K562 (cell line): ENCODE measurements around the gene SLC39A5. TPM values are rescaled to one million over a fixed set of nuclear protein-coding genes. Genes with fewer than 3 reads are reported as not detected.

Experiments
- ADNP ChIP-seq: fragments of 200-800 bp; sonication (Bioruptor generic); IDR thresholded peaks from 2 replicates; pipeline ENCODE4 v1.6.1; 2016; ENCODE audit warnings: missing genetic modification characterization, missing compliant biosample characterization
- ATF7 ChIP-seq: fragments of 450-650 bp; IDR thresholded peaks from 2 replicates; pipeline ENCODE4 v1.7.1; 2014; ENCODE audit warnings: mild to moderate bottlenecking, moderate library complexity
- BRD4 ChIP-seq: fragments of 200-600 bp; sonication (generic); IDR thresholded peaks from 2 replicates; pipeline ENCODE4 v1.6.1; 2017; ENCODE audit warnings: inconsistent platforms
- CREBBP ChIP-seq: IDR thresholded peaks from one replicate; pipeline ENCODE4 v1.6.1; 2012; ENCODE audit warnings: low read depth, mild to moderate bottlenecking, control low read depth, inconsistent platforms, low read length
- FOXO4 ChIP-seq: fragments of 450-650 bp; formaldehyde crosslinking; IDR thresholded peaks from 2 replicates; pipeline ENCODE4 v1.4.0; 2020; ENCODE audit warnings: mild to moderate bottlenecking, moderate library complexity
- GABPA ChIP-seq: fragments of 200-800 bp; sonication (Bioruptor generic); conservative IDR thresholded peaks from 2 replicates; pipeline ENCODE4 v1.6.1; 2016; ENCODE audit warnings: low read depth, missing genetic modification characterization, missing compliant biosample characterization
- GTF2F1 ChIP-seq: IDR thresholded peaks from 2 replicates; pipeline ENCODE4 v1.6.1; 2011; ENCODE audit warnings: low read depth, low read length, improper control_type of control experiment
- HNRNPH1 ChIP-seq: fragments of 200-400 bp; formaldehyde crosslinking; optimal IDR thresholded peaks from 2 replicates; pipeline ENCODE3; 2017; ENCODE audit warnings: low read depth, mild to moderate bottlenecking, low read length, moderate library complexity
- KLF1 ChIP-seq: fragments of 450-650 bp; IDR thresholded peaks from 2 replicates; pipeline ENCODE4 v1.6.1; 2016; ENCODE audit warnings: missing genetic modification characterization, missing compliant biosample characterization
- MXI1 ChIP-seq: IDR thresholded peaks from 2 replicates; pipeline ENCODE4 v1.6.1; 2011; ENCODE audit warnings: low read depth, mild to moderate bottlenecking, improper control_type of control experiment, low read length
- SREBF1 ChIP-seq: fragments of 150-350 bp; IDR thresholded peaks from 2 replicates; pipeline ENCODE4 v1.6.1; 2014; ENCODE audit warnings: antibody characterized with exemption, low read depth, low read length, borderline replicate concordance
- SRF ChIP-seq, 2 experiments: fragments of 250-450, 450-650 bp in 1 of 2; sonication (Bioruptor Pico) in 1 of 2; sonication (generic) in 1 of 2; formaldehyde crosslinking; IDR thresholded peaks; 2 replicates each; pipeline versions ENCODE4 v1.5.0 to v1.5.1; 2020 to 2022; ENCODE audit warnings: mild to moderate bottlenecking in 1 of 2, missing genetic modification reagents in 1 of 2
- ZBTB2 ChIP-seq: fragments of 450-650 bp; IDR thresholded peaks from 2 replicates; pipeline ENCODE4 v1.6.1; 2016; ENCODE audit warnings: antibody characterized with exemption
- ZNF431 ChIP-seq: sonication (generic); formaldehyde crosslinking; IDR thresholded peaks from 2 replicates; pipeline ENCODE4 v1.8.0; 2022; ENCODE audit warnings: mild to moderate bottlenecking, missing genetic modification reagents
- ZNF668 ChIP-seq: fragments of 250-450 bp; sonication (Bioruptor Pico); IDR thresholded peaks from 2 replicates; pipeline ENCODE4 v1.8.0; 2022; ENCODE audit warnings: mild to moderate bottlenecking, inconsistent platforms
- ZNF740 ChIP-seq, 3 experiments: fragments of 200-800 bp in 1 of 3; sonication (Bioruptor generic) in 1 of 3; sonication (generic) in 1 of 3; formaldehyde crosslinking in 1 of 3; IDR thresholded peaks; 2 replicates each; pipeline versions ENCODE4 v1.6.1 to v1.8.0; 2016 to 2022; ENCODE audit warnings: mild to moderate bottlenecking in 2 of 3, missing compliant biosample characterization in 2 of 3, missing genetic modification characterization in 2 of 3, missing genetic modification reagents in 1 of 3
- ZNF766 ChIP-seq: fragments of 200-800 bp; sonication (Bioruptor generic); conservative IDR thresholded peaks from 2 replicates; pipeline ENCODE4 v1.6.1; 2016; ENCODE audit warnings: missing genetic modification characterization, missing compliant biosample characterization
- polyA plus RNA-seq, 8 experiments: library from polyadenylated mRNA; depleted of rRNA in 4 of 8; stranded (reverse) in 5 of 8; unstranded in 3 of 8; fragments of >200 nt; fragmentation: Nextera tagmentation in 2 of 8; fragmentation: Illumina TruSeq in 1 of 8; extraction: Ambion mirVana in 2 of 8; extraction: Trizol in 1 of 8; gene quantifications; 2 replicates each; pipeline versions ENCODE4 v1.2.1 to v1.2.3, GENCODE V29; 2011 to 2014; ENCODE audit warnings: inconsistent platforms in 1 of 8, missing spikeins in 1 of 8
- total RNA-seq, 7 experiments: library from RNA; depleted of rRNA in 6 of 7; stranded (reverse); fragments of >200 nt in 6 of 7; fragmentation: Illumina TruSeq in 2 of 7; extraction: Trizol in 2 of 7; gene quantifications; 2 replicates each; pipeline versions ENCODE4 v1.2.1 to v1.2.3, GENCODE V29; 2011 to 2021; ENCODE audit warnings: low replicate concordance in 1 of 7
- TF ChIP-seq, protein P1 (sequence below): IDR thresholded peaks from 2 replicates; pipeline ENCODE4 v1.6.1; 2014; ENCODE audit warnings: antibody characterized with exemption
- TF ChIP-seq, protein P2 (sequence below): fragments of 450-650 bp; IDR thresholded peaks from 2 replicates; pipeline ENCODE4 v1.6.1; 2016; ENCODE audit warnings: borderline replicate concordance

Gene SLC39A5
- total and polyA plus RNA-seq, 9 of the 15 experiments (the other 6 are each of a cell fraction or from before 2014, with no cell fraction given) = 0.08 to 0.10 TPM; not detected in 7

DNA sequence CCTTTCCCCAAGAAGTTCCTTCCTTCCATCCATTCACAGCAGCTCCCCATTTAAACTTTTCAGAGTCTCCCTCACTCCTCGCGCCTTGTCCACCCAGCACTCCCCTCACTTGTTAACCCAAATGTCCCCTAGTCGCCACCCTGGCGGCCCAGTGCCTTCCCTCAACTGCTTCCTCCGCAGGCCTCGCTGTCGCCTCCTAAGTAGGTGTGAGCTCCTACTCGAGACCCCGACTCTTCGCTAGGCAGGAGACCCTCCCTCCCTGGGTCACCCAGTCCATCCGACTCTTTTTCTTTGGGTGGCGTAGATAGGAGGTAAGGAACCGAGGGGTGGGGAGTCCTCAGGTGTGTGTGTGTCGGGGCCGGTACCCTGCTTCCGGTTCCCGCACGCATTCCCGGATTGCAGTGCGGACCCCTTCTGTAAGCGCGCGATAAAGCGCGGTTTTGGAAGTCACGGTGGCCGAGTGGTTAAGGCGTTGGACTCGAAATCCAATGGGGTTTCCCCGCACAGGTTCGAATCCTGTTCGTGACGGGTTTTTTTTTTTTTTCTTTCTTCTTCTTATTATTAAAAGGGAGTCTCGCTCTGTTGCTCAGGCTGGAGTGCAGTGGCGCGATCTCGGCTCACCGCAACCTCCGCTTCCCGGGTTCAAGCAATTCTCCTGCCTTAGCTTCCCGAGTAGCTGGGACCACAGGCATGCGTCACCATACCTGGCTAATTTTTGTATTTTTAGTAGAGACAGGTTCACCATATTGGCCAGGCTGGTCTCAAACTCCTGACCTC lies 39.7 kb upstream of the SLC39A5 start (continued):
- TF ChIP-seq ZNF740 (CRISPR knock-in tag; IDR thresholded peaks at IDR 0.05) = 0 out of 2 replicates have a peak, but pooled peaks have one; percentile 36
- TF ChIP-seq ZNF740 (tag; IDR thresholded peaks at IDR 0.05) = no peak
- peak; percentile 98 for TF ChIP-seq ADNP (tag)
- peak; percentile 62; the same call in 1 of the 2 replicates for TF ChIP-seq ZNF431 (CRISPR knock-in tag)
- peak; percentile 67; the same call in 1 of the 2 replicates for TF ChIP-seq KLF1 (tag)
- no peak for TF ChIP-seq ZNF668 (CRISPR knock-in tag)
- TF ChIP-seq MXI1 = 0 out of 2 replicates have a peak, but pooled peaks have one; percentile 39
- TF ChIP-seq FOXO4 (CRISPR knock-in tag) = peak; percentile 44; the same call in 1 of the 2 replicates
- 0 out of 2 replicates have a peak, but pooled peaks have one; percentile 61 for TF ChIP-seq GTF2F1
- peak; percentile 68; the same call in 1 of the 2 replicates for TF ChIP-seq ZBTB2
- peak; percentile 57 for TF ChIP-seq ATF7
- TF ChIP-seq SREBF1 = peak; percentile 36; the same call in 1 of the 2 replicates
- TF ChIP-seq, protein P1, sequence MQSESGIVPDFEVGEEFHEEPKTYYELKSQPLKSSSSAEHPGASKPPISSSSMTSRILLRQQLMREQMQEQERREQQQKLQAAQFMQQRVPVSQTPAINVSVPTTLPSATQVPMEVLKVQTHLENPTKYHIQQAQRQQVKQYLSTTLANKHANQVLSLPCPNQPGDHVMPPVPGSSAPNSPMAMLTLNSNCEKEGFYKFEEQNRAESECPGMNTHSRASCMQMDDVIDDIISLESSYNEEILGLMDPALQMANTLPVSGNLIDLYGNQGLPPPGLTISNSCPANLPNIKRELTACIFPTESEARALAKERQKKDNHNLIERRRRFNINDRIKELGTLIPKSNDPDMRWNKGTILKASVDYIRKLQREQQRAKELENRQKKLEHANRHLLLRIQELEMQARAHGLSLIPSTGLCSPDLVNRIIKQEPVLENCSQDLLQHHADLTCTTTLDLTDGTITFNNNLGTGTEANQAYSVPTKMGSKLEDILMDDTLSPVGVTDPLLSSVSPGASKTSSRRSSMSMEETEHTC = 0 out of 2 replicates have a peak, but pooled peaks have one; percentile 32
- TF ChIP-seq CREBBP = no peak
- peak; percentile 88 for TF ChIP-seq GABPA (tag)
- no peak for TF ChIP-seq HNRNPH1
- TF ChIP-seq ZNF766 (CRISPR knock-in tag) = peak; percentile 69; the same call in 1 of the 2 replicates
- peak in 1 of 2 experiments; percentile 65; a peak in 1 of 4 replicates for TF ChIP-seq SRF (CRISPR knock-in tag; IDR thresholded peaks at IDR 0.05)
- no peak for TF ChIP-seq BRD4
- TF ChIP-seq, protein P2, sequence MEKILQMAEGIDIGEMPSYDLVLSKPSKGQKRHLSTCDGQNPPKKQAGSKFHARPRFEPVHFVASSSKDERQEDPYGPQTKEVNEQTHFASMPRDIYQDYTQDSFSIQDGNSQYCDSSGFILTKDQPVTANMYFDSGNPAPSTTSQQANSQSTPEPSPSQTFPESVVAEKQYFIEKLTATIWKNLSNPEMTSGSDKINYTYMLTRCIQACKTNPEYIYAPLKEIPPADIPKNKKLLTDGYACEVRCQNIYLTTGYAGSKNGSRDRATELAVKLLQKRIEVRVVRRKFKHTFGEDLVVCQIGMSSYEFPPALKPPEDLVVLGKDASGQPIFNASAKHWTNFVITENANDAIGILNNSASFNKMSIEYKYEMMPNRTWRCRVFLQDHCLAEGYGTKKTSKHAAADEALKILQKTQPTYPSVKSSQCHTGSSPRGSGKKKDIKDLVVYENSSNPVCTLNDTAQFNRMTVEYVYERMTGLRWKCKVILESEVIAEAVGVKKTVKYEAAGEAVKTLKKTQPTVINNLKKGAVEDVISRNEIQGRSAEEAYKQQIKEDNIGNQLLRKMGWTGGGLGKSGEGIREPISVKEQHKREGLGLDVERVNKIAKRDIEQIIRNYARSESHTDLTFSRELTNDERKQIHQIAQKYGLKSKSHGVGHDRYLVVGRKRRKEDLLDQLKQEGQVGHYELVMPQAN = peak; percentile 83; the same call in 1 of the 2 replicates
